GM11168 (cell line): ENCODE measurements around the gene SLC66A3.

Experiments used
- in situ Hi-C: fragments of 300-500 bp; cut with MboI; formaldehyde crosslinking; loops from one replicate; pipeline ENCODE4 v1.12.0; 2022; ENCODE audit warnings: low sequenced_read_pairs; ENCODE audit not compliant: unreplicated experiment

The SLC66A3 gene

DNA sequence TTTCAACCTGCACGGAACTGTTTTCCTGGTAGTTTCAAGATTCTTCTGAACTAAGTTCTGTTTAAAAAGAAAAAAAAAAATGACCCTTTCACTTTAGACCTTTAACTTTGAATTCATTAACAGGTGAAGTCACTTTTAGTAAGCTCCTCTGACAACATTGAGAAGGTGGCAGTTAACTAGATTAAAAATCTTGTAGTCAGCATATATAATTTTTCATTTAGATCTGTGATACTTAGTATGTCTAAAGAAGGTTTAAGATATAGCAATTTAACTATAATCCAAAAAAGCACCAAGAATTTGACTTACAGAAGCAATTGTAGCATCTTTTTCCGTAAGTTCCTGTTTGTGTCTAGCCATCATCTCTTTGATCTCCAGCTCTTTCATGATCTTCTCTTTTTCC is 45.4 kb downstream of the SLC66A3 start:
- in situ Hi-C loops = no loop called here

DNA sequence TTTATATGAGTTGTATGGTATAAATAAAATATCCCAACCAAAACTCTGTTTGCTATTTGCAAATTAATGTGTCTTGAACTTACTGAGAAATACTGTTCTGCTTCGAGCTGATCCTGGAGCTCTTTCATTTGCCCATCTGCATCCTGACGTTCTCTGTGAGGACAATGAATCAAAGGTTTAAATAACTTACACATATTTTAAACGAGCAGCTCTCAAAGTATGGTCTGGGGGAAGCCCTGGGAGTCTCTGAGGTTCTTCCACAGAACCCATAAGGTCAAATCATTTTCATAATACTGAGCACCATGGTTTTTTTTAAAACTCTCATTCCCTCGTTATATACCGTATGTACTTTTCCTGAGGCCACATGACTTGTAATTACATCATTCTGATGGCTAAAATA is 46.7 kb downstream of the SLC66A3 start:
- in situ Hi-C loops = no loop called here

DNA sequence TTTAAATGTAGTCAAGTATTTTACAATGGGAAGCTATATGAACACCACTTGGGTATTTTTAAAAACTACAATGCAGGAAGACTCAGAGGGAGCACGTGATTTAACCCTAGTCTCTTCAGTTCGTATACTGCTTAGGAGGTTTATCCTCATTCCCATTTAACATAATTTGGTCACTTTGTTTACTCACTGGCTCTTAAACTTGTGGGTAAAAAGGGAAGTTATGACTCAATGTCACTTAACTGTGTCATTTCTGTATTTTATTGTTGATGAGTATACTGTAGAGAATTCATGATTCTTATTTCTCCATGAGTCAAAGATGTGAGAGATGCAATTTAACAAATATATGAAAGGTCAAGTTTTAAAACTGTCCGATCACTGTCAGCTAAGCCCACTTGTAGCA is 48.2 kb downstream of the SLC66A3 start:
- in situ Hi-C loops = no loop called here

DNA sequence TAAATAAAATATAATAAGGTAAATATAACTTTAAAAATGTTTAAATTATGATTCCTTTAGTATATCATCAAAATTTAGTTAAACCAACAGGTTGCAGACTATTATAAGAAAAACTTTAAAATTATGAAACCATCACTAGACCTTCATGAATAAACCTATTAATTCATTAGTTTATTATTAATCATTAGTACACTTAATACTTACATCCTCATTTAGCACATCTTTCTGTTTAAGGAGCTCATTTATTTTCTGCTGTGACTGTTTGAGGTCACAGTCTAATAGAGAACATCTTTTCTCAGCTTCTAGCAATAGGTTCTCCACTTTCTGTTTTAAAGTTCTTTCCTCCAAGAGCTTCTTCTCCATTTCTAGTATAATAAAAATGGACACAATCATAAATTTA is 52.8 kb downstream of the SLC66A3 start:
- in situ Hi-C loops = no loop called here

DNA sequence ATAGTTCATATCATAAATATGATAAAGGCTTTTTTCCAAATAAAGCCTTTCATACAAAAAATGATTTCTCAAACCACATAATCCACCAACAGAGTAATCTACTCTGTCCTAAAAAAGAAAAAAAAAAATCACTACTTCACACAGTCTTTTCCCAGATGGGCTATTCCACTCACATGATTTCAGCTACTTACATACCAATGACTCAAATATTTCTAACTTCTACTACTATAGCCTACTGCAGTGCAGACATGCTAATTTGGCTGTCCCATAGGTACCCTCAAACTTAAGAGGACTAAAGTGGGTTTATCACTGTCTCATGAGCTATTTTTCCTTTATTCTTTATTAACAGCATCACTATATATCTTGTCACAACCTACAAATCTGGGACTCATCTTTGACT is 57.4 kb downstream of the SLC66A3 start:
- in situ Hi-C loops = no loop called here

DNA sequence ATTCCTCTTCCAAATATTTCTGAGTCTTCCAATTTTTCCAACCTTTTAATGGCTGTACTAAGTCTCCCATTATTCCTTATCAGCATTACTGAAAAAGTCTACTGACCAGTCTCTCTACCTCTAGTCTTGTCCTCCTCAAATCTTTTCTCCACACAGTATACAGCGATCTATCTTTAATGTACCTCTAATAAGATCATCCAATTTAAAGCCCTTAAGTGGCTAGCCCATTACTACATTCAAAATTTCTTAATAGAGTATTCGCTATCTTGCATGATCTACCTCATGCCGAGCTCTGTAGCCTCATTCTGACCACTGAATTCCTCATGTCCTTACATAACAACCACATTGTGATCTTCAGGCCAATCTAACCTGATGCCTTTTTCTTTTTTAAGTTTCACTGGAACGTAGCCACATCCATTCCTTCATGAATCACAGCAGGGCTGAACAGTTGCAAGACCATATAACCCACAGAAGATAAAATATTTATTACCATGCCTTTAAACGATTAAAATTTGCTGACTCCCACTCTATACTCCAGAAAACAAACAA is 57.9 kb downstream of the SLC66A3 start:
- in situ Hi-C loops = no loop called here

DNA sequence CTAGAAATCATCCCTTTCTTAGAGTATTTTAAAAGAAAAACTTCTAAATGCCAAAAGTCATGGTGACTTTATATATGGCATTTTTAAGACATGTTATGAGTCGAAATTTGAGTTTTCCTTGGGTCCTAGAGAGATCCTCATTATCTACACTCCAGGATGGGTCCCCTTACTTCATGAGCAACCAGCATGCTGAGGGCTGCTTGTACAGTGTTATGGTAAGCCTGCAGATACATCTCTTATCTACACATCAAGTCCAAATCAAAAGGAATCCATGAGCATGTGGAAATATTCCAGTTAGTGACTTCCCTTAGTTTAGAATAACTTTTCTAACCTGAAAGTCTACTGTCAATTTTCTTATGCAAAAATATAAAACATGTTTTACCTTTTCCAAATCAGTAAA is 58.7 kb downstream of the SLC66A3 start:
- in situ Hi-C loops = no loop called here

DNA sequence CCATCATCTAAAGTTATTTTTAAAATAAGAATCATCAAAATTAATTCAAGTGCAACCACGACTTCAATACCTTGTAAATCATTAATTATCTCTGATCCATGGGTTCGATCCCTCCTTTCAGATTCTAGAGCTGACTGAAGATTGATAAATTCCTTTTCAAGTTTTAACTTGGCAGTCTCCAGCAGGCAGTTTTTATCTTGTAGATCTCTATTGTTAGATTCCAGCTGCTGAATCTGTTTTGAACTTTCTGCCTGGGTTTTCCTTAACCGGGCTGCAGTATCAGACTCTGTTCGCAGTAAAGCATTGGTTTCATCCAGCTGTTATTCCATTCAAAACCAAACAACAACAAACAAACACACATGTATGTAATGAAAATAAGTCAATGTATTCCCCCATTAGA is 59.5 kb downstream of the SLC66A3 start:
- in situ Hi-C loops = no loop called here

DNA sequence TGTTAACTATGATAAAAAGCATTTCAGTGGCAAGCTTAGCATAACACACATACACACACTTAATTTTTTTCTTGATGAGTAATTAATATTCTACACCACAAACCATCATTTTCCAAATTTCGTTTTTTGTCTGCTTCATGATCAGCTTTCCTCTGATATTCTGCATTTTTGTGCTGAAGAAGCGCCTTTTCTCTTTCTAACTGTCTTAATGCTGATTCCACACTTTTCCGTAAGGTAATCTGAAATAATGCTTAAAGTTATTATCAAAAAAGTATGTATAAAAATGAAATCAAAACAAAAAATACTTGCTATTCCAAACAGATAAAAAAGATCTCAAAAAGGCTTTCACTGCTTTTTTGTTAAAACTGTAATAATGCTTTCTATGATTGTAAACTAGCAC is 60.1 kb downstream of the SLC66A3 start:
- in situ Hi-C loops = no loop called here

DNA sequence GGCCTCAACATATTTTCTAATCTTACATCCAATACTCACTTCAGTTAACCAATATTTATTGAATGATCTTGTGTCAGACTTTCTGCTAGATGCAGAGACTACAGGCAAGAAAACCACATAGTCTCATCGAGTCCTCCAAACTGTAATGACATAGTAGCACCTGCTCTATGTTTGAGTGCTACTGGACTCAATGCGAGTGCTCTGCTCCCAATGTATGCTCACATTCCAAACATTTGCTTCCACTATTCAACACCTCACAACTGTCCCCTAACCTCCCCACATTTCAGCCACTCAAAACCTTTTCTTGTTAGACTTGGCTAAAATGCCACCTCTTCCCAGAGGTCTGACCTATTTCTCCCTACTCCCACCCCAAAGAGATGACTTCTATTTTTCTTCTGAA is 65.2 kb downstream of the SLC66A3 start:
- in situ Hi-C loops = no loop called here

DNA sequence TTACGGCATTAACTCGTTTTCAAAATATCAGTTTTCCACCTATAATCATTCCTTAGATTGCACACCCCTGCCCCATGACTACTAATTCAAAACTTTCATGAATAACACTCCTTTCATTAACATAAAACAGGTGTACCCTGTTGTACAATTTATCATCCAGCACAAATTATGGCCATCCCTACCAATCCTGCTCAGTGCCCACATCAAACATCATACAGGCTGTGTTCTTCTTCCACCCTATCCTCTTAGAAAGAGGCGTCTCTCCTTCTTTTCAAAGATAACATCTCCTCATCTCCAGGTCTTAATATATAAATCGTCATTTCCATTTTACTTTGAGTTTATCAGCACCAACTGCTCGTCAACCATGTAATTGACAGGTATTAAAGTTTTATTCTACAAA is 67.6 kb downstream of the SLC66A3 start:
- in situ Hi-C loops = no loop called here

DNA sequence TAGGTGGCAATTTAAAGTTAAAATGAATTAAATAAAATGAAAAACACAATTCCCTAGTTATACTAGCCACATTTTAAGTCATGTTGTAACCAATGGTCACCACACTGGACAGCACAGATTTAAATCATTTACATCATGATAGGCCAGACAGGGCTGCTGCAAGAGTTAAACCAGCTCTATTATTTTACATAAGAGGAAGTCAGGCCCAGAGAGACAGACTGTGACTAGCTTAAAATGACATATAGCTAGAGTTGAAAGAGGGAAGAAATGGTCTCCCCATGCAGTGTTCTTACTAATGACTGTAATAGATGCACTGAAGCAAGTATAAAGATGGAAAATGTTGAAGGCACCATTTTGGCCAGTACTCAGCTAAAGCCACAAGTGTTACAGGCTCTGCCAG is 69.6 kb downstream of the SLC66A3 start:
- in situ Hi-C loops = loop anchor here (25.0 kb wide), 2 partner anchors 187 to 362 kb away; no protein-coding TSS in a partner anchor

DNA sequence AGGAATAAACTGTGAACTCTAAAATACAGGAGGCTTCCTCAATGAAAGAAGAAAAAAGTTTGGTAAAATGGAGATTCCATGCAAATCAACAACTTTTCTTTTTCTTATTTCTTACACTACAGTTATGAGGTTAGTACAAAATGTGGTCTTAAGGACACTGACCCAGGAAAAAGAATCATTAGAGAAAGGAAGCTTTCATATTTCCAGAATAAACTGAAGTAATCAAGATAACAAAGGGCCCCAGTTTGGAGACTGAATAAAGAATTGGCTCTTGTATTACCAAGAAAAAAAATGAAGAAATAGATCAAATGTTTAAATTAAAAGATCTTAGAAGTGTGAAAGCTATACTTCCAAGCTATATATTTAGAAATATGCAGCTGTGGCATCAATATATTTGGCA is 72.3 kb downstream of the SLC66A3 start:
- in situ Hi-C loops = loop anchor here (25.0 kb wide), 2 partner anchors 185 to 360 kb away; no protein-coding TSS in a partner anchor
